Activated naive CD8-positive, alpha-beta T cell treated with anti-CD3 and anti-CD28 coated beads for 36 hours (primary cell): ENCODE results near the gene FARP2. TPM values are rescaled to one million over a fixed set of nuclear protein-coding genes. Genes with fewer than 3 reads are reported as not detected.

Experiments
- DNase-seq: peaks from one replicate; pipeline ENCODE4 v3.0.0; 2021
- H3K27ac Mint-ChIP-seq: one replicate; pipeline ENCODE4 v1.8.0; 2022; ENCODE audit warnings: mild to moderate bottlenecking, moderate library complexity, mixed read lengths
- H3K27me3 Mint-ChIP-seq: one replicate; pipeline ENCODE4 v1.8.0; 2022; ENCODE audit warnings: mild to moderate bottlenecking, mixed read lengths
- H3K36me3 Mint-ChIP-seq: one replicate; pipeline ENCODE4 v1.8.0; 2021; ENCODE audit warnings: mild to moderate bottlenecking, mixed read lengths
- H3K4me1 Mint-ChIP-seq: one replicate; pipeline ENCODE4 v1.8.0; 2021; ENCODE audit warnings: mixed read lengths
- H3K4me3 Mint-ChIP-seq: one replicate; pipeline ENCODE4 v1.8.0; 2022; ENCODE audit warnings: mild to moderate bottlenecking, moderate library complexity, mixed read lengths
- H3K9me3 Mint-ChIP-seq: one replicate; pipeline ENCODE4 v1.8.0; 2022; ENCODE audit warnings: mixed read lengths
- total RNA-seq, 2 experiments: library from RNA; stranded (reverse); gene quantifications; one replicate each; pipeline ENCODE4 v1.2.3, GENCODE V29; 2021

FARP2 gene
- total RNA-seq, 2 experiments from 2014 or later: 32.7 to 36.8 TPM

GRCh38 chr2:241532733-241533601, 176.9 kb downstream of the FARP2 start:
- H3K36me3 Mint-ChIP-seq: no peaks in the 10 kb centered on the region
- DNase-seq: no peak
- H3K4me1 Mint-ChIP-seq: no peaks in the 10 kb centered on the region
- H3K27ac Mint-ChIP-seq: no peak overlapping the region
- no peak overlapping the region for H3K4me3 Mint-ChIP-seq
- peaks cover 6% of the 10 kb centered on the region for H3K27me3 Mint-ChIP-seq
- H3K9me3 Mint-ChIP-seq: no peaks in the 10 kb centered on the region

- Mint-ChIP-seq H3K27me3 (peaks cover 10% of the 10 kb centered on the region), H3K9me3 (no peaks in the 10 kb centered on the region), H3K36me3 (no peaks in the 10 kb centered on the region), H3K4me3 (no peak overlapping the region), H3K4me1 (no peaks in the 10 kb centered on the region), H3K27ac (no peak overlapping the region)
- DNase-seq: no peak
Measured at GRCh38 chr2:241534293-241534692, 178.2 kb downstream of the FARP2 start.

DNA sequence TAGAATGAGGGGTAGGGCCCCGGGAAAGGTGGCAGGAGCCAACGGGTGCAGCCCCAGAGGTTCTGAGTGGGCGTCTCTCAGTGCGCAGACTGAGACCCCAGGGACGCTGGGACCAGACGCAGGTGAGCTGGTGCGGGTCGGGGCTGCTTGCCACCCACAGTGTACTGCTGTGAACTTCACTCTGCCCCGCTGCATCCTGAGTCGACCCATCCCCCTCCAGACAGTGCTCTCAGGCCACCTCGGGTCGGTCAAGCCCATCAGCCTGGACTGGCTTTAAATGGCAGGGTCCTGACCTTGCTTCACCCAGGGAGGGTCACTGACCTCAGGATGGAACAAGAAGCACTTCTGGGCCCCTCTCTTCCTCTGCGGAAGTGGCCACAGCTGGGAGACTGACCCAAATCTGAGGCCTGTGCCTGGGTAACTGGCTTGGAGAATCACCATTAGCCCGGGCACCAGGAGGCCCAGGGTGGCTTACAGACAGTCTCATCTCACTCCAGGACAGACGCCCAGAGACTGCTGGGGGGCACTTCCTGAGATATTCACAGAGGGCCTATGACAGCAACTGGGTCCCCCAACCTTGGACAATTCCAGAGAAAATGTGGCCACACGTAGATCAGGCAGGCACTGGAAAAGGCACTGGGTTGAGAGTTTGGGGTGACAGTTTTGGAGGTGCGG, 178.8 kb downstream of the FARP2 start:
- peaks cover 10% of the 10 kb centered on the region for H3K27me3 Mint-ChIP-seq
- H3K4me3 Mint-ChIP-seq: no peak overlapping the region
- no peaks in the 10 kb centered on the region for H3K4me1 Mint-ChIP-seq
- no peak overlapping the region for H3K27ac Mint-ChIP-seq
- no peaks in the 10 kb centered on the region for H3K36me3 Mint-ChIP-seq
- no peaks in the 10 kb centered on the region for H3K9me3 Mint-ChIP-seq
- no peak for DNase-seq

DNA sequence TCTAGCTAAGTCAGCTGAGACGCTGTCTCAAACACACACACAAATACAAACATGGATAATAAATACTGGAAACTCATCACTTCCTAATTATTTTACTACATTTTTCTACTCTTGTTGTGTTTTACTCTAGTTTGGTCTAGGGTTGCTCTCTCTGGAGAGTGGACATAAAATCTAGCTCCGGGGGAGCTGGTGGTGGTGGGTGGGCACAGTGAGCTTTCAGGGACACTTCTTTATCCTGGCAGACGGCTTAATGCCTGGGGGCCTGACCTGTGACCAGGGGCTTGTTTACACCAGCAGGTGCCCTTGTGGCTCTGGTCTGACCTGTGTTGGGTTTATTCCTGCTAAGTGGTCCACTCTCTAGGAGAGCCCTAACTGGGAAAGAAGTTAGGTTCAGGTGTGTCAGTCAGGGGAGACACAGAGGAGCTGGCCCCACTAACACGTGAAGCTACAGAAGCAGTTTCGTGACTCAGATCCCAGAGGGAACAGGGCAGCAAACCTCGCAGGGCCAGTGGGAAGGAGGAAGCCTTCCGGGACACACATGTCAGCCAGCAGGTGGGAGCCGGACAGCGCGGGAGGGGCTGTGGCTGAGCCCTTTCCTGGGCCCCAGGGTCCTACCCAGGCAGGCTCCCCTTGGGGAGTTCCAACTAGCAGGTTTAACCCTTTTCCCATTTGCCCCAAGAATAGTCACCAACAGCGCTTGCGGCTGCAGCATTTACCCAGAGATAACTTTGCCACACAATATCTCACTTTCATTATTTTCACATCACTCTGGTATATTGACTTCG, 180.0 kb downstream of the FARP2 start:
- Mint-ChIP-seq H3K27me3 (peaks cover 18% of the 10 kb centered on the region), H3K9me3 (no peaks in the 10 kb centered on the region), H3K4me3 (no peak overlapping the region), H3K27ac (no peak overlapping the region), H3K4me1 (no peaks in the 10 kb centered on the region), H3K36me3 (no peaks in the 10 kb centered on the region)
- DNase-seq: no peak

DNA sequence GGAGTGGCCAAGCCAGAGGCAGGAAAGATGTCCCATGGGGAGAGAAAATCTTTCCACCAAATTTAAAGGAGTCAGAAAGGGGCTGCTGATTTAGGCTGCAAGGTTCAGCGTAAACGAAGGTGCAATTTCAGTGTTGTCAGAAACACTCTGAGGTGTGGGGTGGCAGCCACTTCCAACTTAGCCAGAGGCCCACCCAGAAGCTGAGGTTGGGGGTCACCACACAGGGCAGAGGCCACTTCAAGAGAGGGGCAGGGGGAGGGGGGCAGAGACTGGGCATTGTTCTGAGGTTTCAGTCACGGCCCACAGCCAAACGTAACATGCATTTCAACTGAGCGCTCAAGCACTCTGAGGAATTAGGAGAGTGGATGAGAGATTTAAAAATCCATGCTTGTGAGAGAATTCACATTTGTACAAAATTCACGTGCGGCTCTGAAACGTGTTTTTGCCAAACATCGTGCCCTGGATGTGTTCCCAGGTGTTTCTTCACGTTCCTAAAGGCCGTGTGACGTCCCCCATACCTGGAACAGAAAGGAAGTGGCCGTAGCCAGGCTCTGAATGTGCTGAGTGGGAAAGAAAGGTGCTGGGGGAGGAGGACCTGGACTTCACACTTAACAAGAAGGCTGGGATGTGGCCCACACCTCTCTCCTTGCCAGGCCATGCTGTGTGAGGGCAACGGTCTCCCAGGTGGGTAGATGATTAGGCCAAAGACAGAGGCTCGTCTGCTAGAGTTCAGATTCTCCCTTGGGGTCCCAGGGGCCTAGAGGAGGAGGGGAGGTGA, 182.9 kb downstream of the FARP2 start:
- no peaks in the 10 kb centered on the region for H3K36me3 Mint-ChIP-seq
- peaks cover 27% of the 10 kb centered on the region for H3K27me3 Mint-ChIP-seq

GRCh38 chr2:241539616-241540374, 183.7 kb downstream of the FARP2 start:
- H3K27ac Mint-ChIP-seq: no peak overlapping the region
- no peaks in the 10 kb centered on the region for H3K36me3 Mint-ChIP-seq
- no peaks in the 10 kb centered on the region for H3K4me1 Mint-ChIP-seq
- no peak overlapping the region for H3K4me3 Mint-ChIP-seq
- DNase-seq: no peak
- H3K9me3 Mint-ChIP-seq: no peaks in the 10 kb centered on the region
- peaks cover 27% of the 10 kb centered on the region for H3K27me3 Mint-ChIP-seq

More for the DNA sequence above, 182.9 kb downstream of the FARP2 start:
- Mint-ChIP-seq H3K4me1 (no peaks in the 10 kb centered on the region), H3K27ac (no peak overlapping the region), H3K4me3 (no peak overlapping the region), H3K9me3 (no peaks in the 10 kb centered on the region)
- no peak for DNase-seq

DNA sequence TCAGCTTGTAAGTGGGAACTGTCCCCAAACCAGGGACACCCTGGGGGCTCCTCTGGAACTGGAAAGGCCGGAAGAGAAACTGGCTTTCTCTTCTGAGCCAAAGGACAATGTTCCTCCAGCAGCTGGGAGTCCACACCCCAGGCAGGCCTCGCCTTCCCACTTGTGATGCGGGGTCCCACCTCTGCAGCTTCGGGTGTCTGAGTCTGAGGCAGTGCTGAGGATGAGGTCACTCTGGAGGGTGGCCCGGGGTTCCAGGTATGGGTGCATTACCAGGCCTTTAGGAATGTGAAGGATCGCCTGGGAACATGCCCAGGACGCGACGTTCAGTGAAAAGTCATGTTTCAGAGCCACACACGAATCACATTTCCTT, 184.3 kb downstream of the FARP2 start:
- no peak overlapping the region for H3K4me3 Mint-ChIP-seq
- no peaks in the 10 kb centered on the region for H3K4me1 Mint-ChIP-seq

GRCh38 chr2:241540771-241541561, 184.9 kb downstream of the FARP2 start:
- Mint-ChIP-seq H3K9me3 (no peaks in the 10 kb centered on the region), H3K4me1 (no peaks in the 10 kb centered on the region), H3K4me3 (peak overlapping the region; percentile 35), H3K27ac (no peak overlapping the region), H3K36me3 (no peaks in the 10 kb centered on the region), H3K27me3 (peaks cover 27% of the 10 kb centered on the region)
- DNase-seq: peak; percentile 73

More for the DNA sequence above, 184.3 kb downstream of the FARP2 start:
- Mint-ChIP-seq H3K27ac (no peak overlapping the region), H3K36me3 (no peaks in the 10 kb centered on the region), H3K27me3 (peaks cover 27% of the 10 kb centered on the region), H3K9me3 (no peaks in the 10 kb centered on the region)
- DNase-seq: no peak

DNA sequence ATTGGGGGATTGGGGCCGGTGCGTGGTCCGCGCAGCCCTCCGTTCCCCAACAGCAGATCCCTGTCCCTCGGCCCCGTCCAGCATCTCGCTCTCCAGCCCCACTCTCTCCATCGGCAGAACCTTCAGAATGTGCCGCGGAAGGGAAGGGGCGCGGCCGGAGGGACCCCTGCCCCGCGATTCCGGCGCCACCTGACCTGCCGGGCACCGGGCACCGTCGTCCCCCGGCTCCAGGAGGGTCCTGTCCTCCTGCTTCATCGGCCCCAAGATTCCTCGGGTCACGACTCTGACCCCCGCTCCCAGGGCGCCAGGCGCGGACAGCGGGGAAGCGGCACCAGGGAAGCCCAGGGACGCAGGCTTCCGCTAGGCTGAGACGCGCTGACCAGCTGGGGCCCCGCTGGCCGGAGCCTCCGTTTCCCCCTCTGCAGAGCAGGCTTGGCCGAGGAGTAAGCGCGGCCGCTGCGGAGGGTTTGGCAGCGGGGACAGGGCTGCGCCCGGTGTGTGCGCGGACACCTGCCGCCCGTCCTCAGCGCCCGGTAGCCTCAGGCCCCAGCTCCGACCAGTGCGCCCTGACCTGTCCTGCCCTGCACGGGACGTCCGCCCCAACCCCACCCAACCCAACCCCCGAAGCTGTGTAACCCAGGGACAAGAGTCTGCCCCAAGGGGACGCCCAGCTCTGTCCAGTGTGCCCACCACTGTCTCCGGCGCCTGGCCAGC, 185.6 kb downstream of the FARP2 start:
- Mint-ChIP-seq H3K4me1 (no peaks in the 10 kb centered on the region), H3K36me3 (no peaks in the 10 kb centered on the region)

DNA sequence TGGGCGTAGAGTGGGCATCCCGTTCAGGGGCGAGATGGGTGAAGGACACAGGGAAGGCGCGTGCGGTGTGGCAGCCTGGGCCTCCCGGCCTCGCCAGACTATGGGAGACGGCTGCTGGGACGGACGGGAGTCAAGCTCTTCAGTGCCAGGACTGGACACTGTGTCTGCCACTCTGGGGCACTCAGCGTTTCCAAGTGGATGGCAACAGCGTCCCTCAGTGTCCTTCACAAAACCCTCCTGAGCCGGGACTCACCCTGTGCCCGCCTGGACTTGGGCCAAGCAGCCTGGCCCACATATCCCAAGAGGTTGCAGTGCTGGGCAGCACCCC, 186.2 kb downstream of the FARP2 start:
- Mint-ChIP-seq H3K27ac (no peak overlapping the region), H3K4me3 (no peak overlapping the region), H3K36me3 (no peaks in the 10 kb centered on the region), H3K9me3 (no peaks in the 10 kb centered on the region), H3K4me1 (no peaks in the 10 kb centered on the region), H3K27me3 (peaks cover 27% of the 10 kb centered on the region)
- no peak for DNase-seq

More for the DNA sequence above, 185.6 kb downstream of the FARP2 start:
- H3K27me3 Mint-ChIP-seq: peaks cover 27% of the 10 kb centered on the region
- no peaks in the 10 kb centered on the region for H3K9me3 Mint-ChIP-seq
- no peak overlapping the region for H3K27ac Mint-ChIP-seq
- DNase-seq: no peak
- no peak overlapping the region for H3K4me3 Mint-ChIP-seq
